Fibroblast of villous mesenchyme (primary cell): ENCODE data around the gene B3GALNT2. TPM values are rescaled to one million over a fixed set of nuclear protein-coding genes. Genes with fewer than 3 reads are reported as not detected.

Source experiments
- DNase-seq: peaks from one replicate; pipeline ENCODE4 v3.0.0-alpha.2; 2010; ENCODE audit warnings: low read depth
- H3K4me3 ChIP-seq: 2 replicates; pipeline ENCODE4 v1.5.1; 2011; ENCODE audit warnings: low read depth, mild to moderate bottlenecking, low read length
- CTCF ChIP-seq: IDR thresholded peaks from 2 replicates; pipeline ENCODE4 v1.5.1; 2012; ENCODE audit warnings: low read depth, mild to moderate bottlenecking, low read length; ENCODE audit not compliant: insufficient read depth
- total RNA-seq: library from RNA; depleted of rRNA; stranded (reverse); fragments of >200 nt; gene quantifications from 2 replicates; pipeline ENCODE4 v1.2.3, GENCODE V29; 2012

Gene B3GALNT2
- total RNA-seq, 1 donor, result 74.3 TPM

- DNase-seq, result no peak
- no peak overlapping the region for H3K4me3 ChIP-seq
- TF ChIP-seq CTCF, result no peak
Observed at GRCh38 chr1:235533476-235534168, 29.4 kb upstream of the B3GALNT2 start.

GRCh38 chr1:235532360-235532759 is 28.1 kb upstream of the B3GALNT2 start:
- peak; percentile 58 for DNase-seq
- H3K4me3 ChIP-seq, result no peak overlapping the region
- no peak for TF ChIP-seq CTCF

DNA sequence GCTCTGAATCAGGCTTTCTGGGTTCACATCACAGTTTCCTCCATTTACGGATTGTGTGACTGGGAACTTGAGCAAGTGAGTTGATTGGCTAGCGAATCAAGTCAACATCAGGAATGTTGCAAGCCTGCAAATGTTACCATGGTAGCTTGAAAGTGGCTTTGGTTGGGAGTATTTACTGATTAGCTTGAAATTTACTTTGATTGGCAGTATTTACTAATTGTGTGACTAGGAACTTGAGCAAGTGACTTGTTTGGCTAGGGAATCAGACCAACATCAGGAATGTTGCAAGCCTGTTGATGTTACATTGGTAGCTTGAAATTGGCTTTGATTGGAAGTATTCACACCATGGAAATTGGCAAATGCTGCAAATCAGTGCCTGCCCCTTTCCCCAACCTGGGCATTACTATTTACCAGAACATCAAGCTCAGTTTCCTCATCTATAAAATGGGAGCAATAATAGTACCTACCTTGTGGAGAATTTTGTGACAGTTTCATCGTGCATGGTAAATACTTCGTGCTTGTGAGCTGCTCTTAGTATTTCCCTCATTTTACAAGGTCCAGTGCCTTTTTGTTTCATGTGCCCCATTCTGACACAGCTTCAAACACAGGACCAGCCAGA is 23.1 kb upstream of the B3GALNT2 start:
- H3K4me3 ChIP-seq, result no peak overlapping the region
- no peak for TF ChIP-seq CTCF
- no peak for DNase-seq

DNA sequence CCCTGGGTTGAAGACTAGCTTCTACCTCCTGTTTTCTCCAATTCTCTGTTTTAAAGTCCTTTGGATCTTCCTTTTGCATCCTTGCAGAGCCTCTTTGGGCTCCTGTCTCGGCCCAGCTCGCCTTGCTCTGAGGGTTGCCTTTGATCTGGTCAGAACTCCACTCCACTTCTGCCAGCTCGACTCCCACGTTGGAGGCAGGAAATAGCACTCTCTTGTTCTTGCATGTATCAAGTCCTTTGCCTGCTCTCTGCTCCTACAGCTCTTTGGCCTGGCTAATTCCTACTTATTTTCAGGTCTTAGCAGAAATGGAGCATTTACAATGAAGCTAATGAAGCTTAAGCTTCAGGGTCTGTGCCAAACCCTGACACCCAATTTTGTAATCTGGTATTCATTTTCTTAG is 21.1 kb upstream of the B3GALNT2 start:
- DNase-seq, result no peak
- no peak for TF ChIP-seq CTCF
- H3K4me3 ChIP-seq, result no peak overlapping the region

GRCh38 chr1:235516862-235517446 is 12.7 kb upstream of the B3GALNT2 start:
- TF ChIP-seq CTCF, result no peak
- H3K4me3 ChIP-seq, result no peak overlapping the region
- no peak for DNase-seq

DNA sequence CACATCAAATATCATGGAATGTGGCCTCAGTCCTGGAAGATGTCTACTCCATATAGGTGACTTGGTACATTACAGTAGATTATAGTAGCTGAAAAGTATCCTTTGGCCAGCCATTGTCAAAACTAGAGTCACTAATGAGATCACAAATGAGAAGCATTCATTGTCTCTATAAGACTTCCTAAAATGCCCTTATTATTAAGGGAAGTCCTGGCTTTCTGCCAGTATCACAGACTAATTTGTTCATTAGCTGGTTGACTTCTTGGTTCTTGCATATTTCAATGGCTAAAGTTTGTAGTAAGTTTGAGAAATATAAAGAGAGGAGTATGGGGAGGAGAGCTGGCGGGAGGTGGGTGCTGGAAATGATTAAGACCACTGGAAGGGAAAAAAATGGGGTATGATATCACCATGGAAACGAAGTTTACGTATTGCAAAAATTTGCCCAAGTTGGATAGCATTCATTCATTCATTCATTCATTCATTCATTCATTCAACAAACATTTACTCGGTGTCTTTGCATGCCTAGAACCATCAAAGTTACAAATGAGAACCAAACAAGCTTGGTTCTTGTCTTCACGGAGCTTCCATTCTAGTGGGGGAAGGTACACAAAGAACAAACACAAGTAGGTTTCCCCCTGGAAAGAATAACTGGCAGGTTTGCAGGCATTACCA is 11.7 kb upstream of the B3GALNT2 start:
- no peak for DNase-seq
- H3K4me3 ChIP-seq, result no peak overlapping the region
- no peak for TF ChIP-seq CTCF
